Tibial nerve (tissue), 4 donors: ENCODE results near the gene SLC6A16. TPM values are rescaled to one million over a fixed set of nuclear protein-coding genes. Genes with fewer than 3 reads are reported as not detected.

ENCODE experiments used
- DNase-seq, 2 donors: peaks; one replicate each; pipeline ENCODE4 v3.0.0-alpha.2; 2019; ENCODE audit warnings: low spot score in 2 of 2
- H3K27ac ChIP-seq, 4 donors: fragments of 200-600 bp; sonication (generic) in 3 of 4; one replicate each; pipeline ENCODE4 v1.5.1; 2017 to 2019; ENCODE audit warnings: mild to moderate bottlenecking in 1 of 4
- H3K27me3 ChIP-seq, 2 donors: fragments of 200-600 bp; sonication (generic) in 1 of 2; one replicate each; pipeline versions ENCODE4 v1.5.1 to v1.6.0; 2017 to 2019
- H3K36me3 ChIP-seq, 3 donors: fragments of 200-600 bp; sonication (generic); one replicate each; pipeline ENCODE4 v1.5.1; 2018 to 2019
- H3K4me1 ChIP-seq, 4 donors: fragments of 200-600 bp; sonication (generic) in 3 of 4; one replicate each; pipeline ENCODE4 v1.5.1; 2017 to 2019
- H3K4me3 ChIP-seq, 4 donors: fragments of 200-600 bp; sonication (generic) in 3 of 4; one replicate each; pipeline ENCODE4 v1.5.1; 2017 to 2019; ENCODE audit warnings: mild to moderate bottlenecking in 1 of 4, moderate library complexity in 1 of 4
- H3K9me3 ChIP-seq, 4 donors: fragments of 200-600 bp; sonication (generic) in 3 of 4; one replicate each; pipeline ENCODE4 v1.5.1; 2017 to 2019
- CTCF ChIP-seq, 5 experiments: fragments of 200-600 bp in 3 of 5; fragments of 450-650 bp in 2 of 5; sonication (generic) in 3 of 5; IDR thresholded peaks; one replicate each; pipeline ENCODE4 v1.5.1; 2016 to 2019; ENCODE audit warnings: antibody characterized with exemption in 5 of 5, mild to moderate bottlenecking in 3 of 5, moderate library complexity in 2 of 5
- EP300 ChIP-seq, 2 donors: sonication (generic); formaldehyde crosslinking; IDR thresholded peaks; one replicate each; pipeline ENCODE4 v1.6.1; 2017; ENCODE audit warnings: antibody characterized with exemption in 2 of 2, mild to moderate bottlenecking in 1 of 2
- POLR2A ChIP-seq, 2 donors: fragments of 450-650 bp; IDR thresholded peaks; one replicate each; pipeline ENCODE4 v1.6.1; 2017; ENCODE audit warnings: antibody characterized with exemption in 2 of 2, mild to moderate bottlenecking in 2 of 2, moderate library complexity in 2 of 2
- whole genome bisulfite sequencing, 2 donors: methylation state at CpG; one replicate each; pipeline ENCODE4 v1.1.5; 2018; 5-methylcytosine and 5-hydroxymethylcytosine counted together
- total RNA-seq, 4 donors: library from RNA; depleted of rRNA; stranded (reverse); fragments of >200 nt; gene quantifications; one replicate each; pipeline ENCODE4 v1.1.0, GENCODE V29; 2016

The SLC6A16 gene
- total RNA-seq, 4 donors from 2014 or later: 2.6 to 4.6 (median 3.4) TPM

- Histone ChIP-seq H3K27me3 (peaks cover 0 to 17% of the 10 kb centered on the region in 2 donors), H3K9me3 (no peaks in the 10 kb centered on the region), H3K4me1 (peaks cover 0 to 37% (median 8%) of the 10 kb centered on the region in 4 donors), H3K27ac (no peak overlapping the region), H3K4me3 (no peak overlapping the region), H3K36me3 (peaks cover 0 to 18% (median 0%) of the 10 kb centered on the region in 3 donors)
- TF ChIP-seq EP300 (IDR thresholded peaks at IDR 0.05): no peak
- TF ChIP-seq CTCF (IDR thresholded peaks at IDR 0.05): no peak
- no peak for TF ChIP-seq POLR2A (IDR thresholded peaks at IDR 0.05)
- no peak for DNase-seq
- WGBS, 2 donors: 65 to 66% methylated on average over 19 of the region's 19 CpGs
Measured at GRCh38 chr19:49337267-49338022, 12.5 kb upstream of the SLC6A16 start.

GRCh38 chr19:49336482-49337266 lies 11.7 kb upstream of the SLC6A16 start:
- DNase-seq: no peak
- TF ChIP-seq CTCF (IDR thresholded peaks at IDR 0.05) (no peak), EP300 (IDR thresholded peaks at IDR 0.05) (no peak), POLR2A (IDR thresholded peaks at IDR 0.05) (no peak)
- Histone ChIP-seq H3K27ac (peak overlapping the region in 1 of 4 donors; percentile 81), H3K27me3 (peaks cover 0 to 17% of the 10 kb centered on the region in 2 donors), H3K36me3 (peaks cover 0 to 11% (median 0%) of the 10 kb centered on the region in 3 donors), H3K9me3 (no peaks in the 10 kb centered on the region), H3K4me1 (peaks cover 0 to 37% (median 8%) of the 10 kb centered on the region in 4 donors), H3K4me3 (peak overlapping the region in 1 of 4 donors; percentile 52)
- 86 to 88% methylated on average over 9 to 10 of the region's 10 CpGs for WGBS, 2 donors

GRCh38 chr19:49335784-49336481 lies 10.9 kb upstream of the SLC6A16 start:
- Histone ChIP-seq H3K36me3 (peaks cover 0 to 11% (median 0%) of the 10 kb centered on the region in 3 donors), H3K4me3 (peak overlapping the region in 2 of 4 donors; percentile 41 to 52), H3K9me3 (no peaks in the 10 kb centered on the region), H3K4me1 (peaks cover 0 to 37% (median 8%) of the 10 kb centered on the region in 4 donors), H3K27ac (peak overlapping the region in 2 of 4 donors; percentile 6 to 81), H3K27me3 (peaks cover 0 to 17% of the 10 kb centered on the region in 2 donors)
- 74 to 79% methylated on average over 13 to 14 of the region's 14 CpGs for WGBS, 2 donors
- DNase-seq: no peak
- TF ChIP-seq CTCF (IDR thresholded peaks at IDR 0.05) (no peak), POLR2A (IDR thresholded peaks at IDR 0.05) (no peak), EP300 (IDR thresholded peaks at IDR 0.05) (no peak)

GRCh38 chr19:49335071-49335783 lies 10.2 kb upstream of the SLC6A16 start, which contains the start of gene CD37:
CD37 (plus strand) TSS chr19:49335406; CDS start chr19:49335541, 135 bp downstream.
- no peaks in the 10 kb centered on the region for H3K9me3 ChIP-seq
- peak within 1 kb of the TSS in 2 of 4 donors; percentile 6 to 81 for H3K27ac ChIP-seq
- no peak for TF ChIP-seq CTCF (IDR thresholded peaks at IDR 0.05)
- TF ChIP-seq POLR2A (IDR thresholded peaks at IDR 0.05): peak in 1 of 2 donors; percentile 11
- H3K27me3 ChIP-seq: peaks cover 0 to 17% of the 10 kb centered on the region in 2 donors
- peak within 1 kb of the TSS in 2 of 4 donors; percentile 41 to 52 for H3K4me3 ChIP-seq
- 57 to 66% methylated on average over 13 of the region's 13 CpGs for WGBS, 2 donors
- peaks cover 0 to 30% (median 5%) of the 10 kb centered on the region in 4 donors for H3K4me1 ChIP-seq
- H3K36me3 ChIP-seq: peaks cover 0 to 10% (median 0%) of the 10 kb centered on the region in 3 donors
- DNase-seq: no peak
